GM12878 (cell line): ENCODE results near the gene DIP2B. TPM values are rescaled to one million over a fixed set of nuclear protein-coding genes. Genes with fewer than 3 reads are reported as not detected.

ENCODE experiments used
- ATAC-seq: fragments of 200-7000 bp; cut with Tn5 transposase; 3 replicates; pipeline ENCODE4 v1.9.1; 2020; ENCODE audit warnings: mild to moderate bottlenecking, moderate library complexity
- BruUV-seq: library from RNA; stranded (reverse); fragments of 400-500 nt; replicated peaks from 2 replicates; lab custom pipeline; 2021; lab: Mats Ljungman, UMichigan
- CTCF ChIA-PET: fragments of 300-600 bp; sonication (Branson Sonifier 250); formaldehyde crosslinking; extraction: SDS; loops from one replicate; lab custom pipeline; 2021; ENCODE audit warnings: inconsistent platforms; lab: Yijun Ruan, JAX
- POLR2A ChIA-PET: fragments of 350-600 bp; formaldehyde crosslinking; extraction: SDS; loops from one replicate; lab custom pipeline; 2021; ENCODE audit warnings: inconsistent platforms; lab: Charles Lee
- RAD21 ChIA-PET: fragments of 300-600 bp; sonication (Branson Sonifier 250); formaldehyde crosslinking; loops from one replicate; lab custom pipeline; 2023; ENCODE audit warnings: antibody characterized with exemption; ENCODE audit not compliant: unreplicated experiment; lab: Charles Lee
- SMC1A ChIA-PET: fragments of 300-600 bp; sonication (Branson Sonifier 250); formaldehyde crosslinking; loops from one replicate; lab custom pipeline; 2023; ENCODE audit not compliant: unreplicated experiment, uncharacterized antibody; lab: Charles Lee
- DNase-seq: peaks from one replicate; pipeline ENCODE4 v3.0.0-alpha.2; 2011; ENCODE audit warnings: low read depth, low spot score
- FAIRE-seq: peaks from 3 replicates; lab custom pipeline; 2011; peaks lifted over from hg19 to GRCh38; lab: Jason Lieb, UNC
- H2AFZ ChIP-seq: 2 replicates; pipeline ENCODE4 v1.6.0; 2011; ENCODE audit warnings: low read depth, low read length, control low read depth; ENCODE audit not compliant: control insufficient read depth
- H3K27ac ChIP-seq: 2 replicates; pipeline ENCODE4 v1.5.1; 2011; ENCODE audit warnings: control low read depth; ENCODE audit not compliant: control insufficient read depth, insufficient read depth
- H3K27me3 ChIP-seq, 2 experiments: replicated peaks in 1 of 2; 2 replicates each; pipeline versions ENCODE4 v1.6.0 to v1.6.1; 2011; ENCODE audit warnings: low read length in 1 of 2; ENCODE audit not compliant: control insufficient read depth in 2 of 2, insufficient read depth in 2 of 2
- H3K36me3 ChIP-seq, 2 experiments: 2 replicates each; pipeline ENCODE4 v1.5.1; 2011; ENCODE audit warnings: low read length in 1 of 2; ENCODE audit not compliant: control insufficient read depth in 2 of 2, insufficient read depth in 2 of 2
- H3K4me1 ChIP-seq: 2 replicates; pipeline ENCODE4 v1.6.1; 2011; ENCODE audit warnings: mild to moderate bottlenecking, low read length, moderate library complexity, mixed read lengths; ENCODE audit not compliant: control insufficient read depth, insufficient read depth
- H3K4me2 ChIP-seq: 2 replicates; pipeline ENCODE4 v1.6.0; 2011; ENCODE audit warnings: control low read depth; ENCODE audit not compliant: control insufficient read depth, insufficient read depth
- H3K4me3 ChIP-seq: fragments of 200-600 bp; sonication (generic); 2 replicates; pipeline ENCODE4 v1.5.1; 2016
- H3K79me2 ChIP-seq: 2 replicates; pipeline ENCODE4 v1.6.0; 2011; ENCODE audit warnings: low read length; ENCODE audit not compliant: control insufficient read depth, insufficient read depth
- H3K9ac ChIP-seq: 2 replicates; pipeline ENCODE4 v1.8.0; 2011; ENCODE audit warnings: low read length, control low read depth, mixed read lengths; ENCODE audit not compliant: control insufficient read depth, insufficient read depth
- H3K9me3 ChIP-seq: replicated peaks from 3 replicates; pipeline ENCODE4 v1.5.1; 2011; ENCODE audit warnings: mild to moderate bottlenecking, low read length; ENCODE audit not compliant: control insufficient read depth, insufficient read depth
- H4K20me1 ChIP-seq: 2 replicates; pipeline ENCODE4 v1.6.0; 2011; ENCODE audit not compliant: control insufficient read depth, insufficient read depth
- IRF4 ChIP-seq: IDR thresholded peaks from 2 replicates; pipeline ENCODE4 v1.6.1; 2011; ENCODE audit warnings: low read depth, low read length
- IRF5 ChIP-seq: fragments of 450-650 bp; IDR thresholded peaks from 2 replicates; pipeline ENCODE4 v1.6.1; 2017; ENCODE audit warnings: borderline replicate concordance
- NBN ChIP-seq: fragments of 450-650 bp; IDR thresholded peaks from 2 replicates; pipeline ENCODE4 v1.6.1; 2016
- POLR2AphosphoS5 ChIP-seq: IDR thresholded peaks from 2 replicates; pipeline ENCODE4 v1.6.1; 2011; ENCODE audit warnings: mild to moderate bottlenecking, low read length, inconsistent platforms
- RELA ChIP-seq: fragments of 450-650 bp; IDR thresholded peaks from 2 replicates; pipeline ENCODE4 v1.8.0; 2014; ENCODE audit warnings: borderline replicate concordance; ENCODE audit not compliant: partially characterized antibody
- REST ChIP-seq: IDR thresholded peaks from 2 replicates; pipeline ENCODE4 v1.6.1; 2012; ENCODE audit warnings: mild to moderate bottlenecking, low read depth, low read length
- SMAD5 ChIP-seq: IDR thresholded peaks from 2 replicates; pipeline ENCODE4 v1.6.1; 2016; ENCODE audit warnings: antibody characterized with exemption, low read depth
- SMARCA5 ChIP-seq: fragments of 450-650 bp; IDR thresholded peaks from 2 replicates; pipeline ENCODE4 v1.6.1; 2017; ENCODE audit warnings: mild to moderate bottlenecking
- SUZ12 ChIP-seq: fragments of 200-600 bp; sonication (generic); IDR thresholded peaks from one replicate; pipeline ENCODE4 v1.6.1; 2018; ENCODE audit warnings: antibody characterized with exemption, mild to moderate bottlenecking; ENCODE audit not compliant: unreplicated experiment
- USF1 ChIP-seq: IDR thresholded peaks from 2 replicates; pipeline ENCODE4 v1.6.1; 2011; ENCODE audit warnings: borderline replicate concordance, low read depth, mild to moderate bottlenecking, moderate library complexity, mixed read lengths, low read length; ENCODE audit not compliant: insufficient read depth; ENCODE audit errors: extremely low read length
- WGBS: methylation state at CpG from one replicate; pipeline ENCODE4 v1.1.6; 2016; ENCODE audit warnings: low lambda C conversion rate; ENCODE audit not compliant: insufficient replicate concordance, insufficient coverage; ENCODE audit errors: missing lambda C conversion rate; 5-methylcytosine and 5-hydroxymethylcytosine counted together
- in situ Hi-C: fragments of 300-500 bp; cut with MboI; formaldehyde crosslinking; loops from 9 replicates; pipeline ENCODE4 v1.14.3; 2018; ENCODE audit warnings: mixed read lengths
- intact Hi-C: fragments of 100-400 bp; cut with micrococcal nuclease; formaldehyde crosslinking; loops from one replicate; pipeline ENCODE4 v1.14.2; 2022; ENCODE audit not compliant: unreplicated experiment
- polyA plus RNA-seq, 11 experiments: library from polyadenylated mRNA; depleted of rRNA in 4 of 11; unstranded in 6 of 11; stranded (reverse) in 5 of 11; fragments of >200 nt; fragmentation: Nextera tagmentation in 4 of 11; fragmentation: Illumina TruSeq in 1 of 11; extraction: Ambion mirVana in 4 of 11; extraction: Trizol in 1 of 11; gene quantifications; 1 replicate in 1 of 11; 2 replicates in 10 of 11; pipeline versions ENCODE4 v1.2.1 to v1.2.3, GENCODE V29; 2011 to 2016; ENCODE audit warnings: inconsistent platforms in 2 of 11, missing spikeins in 2 of 11, low read depth in 1 of 11
- total RNA-seq, 4 experiments: library from RNA; depleted of rRNA in 3 of 4; stranded (reverse); fragments of >200 nt in 3 of 4; fragmentation: Illumina TruSeq in 1 of 4; extraction: Trizol in 1 of 4; gene quantifications; 2 replicates each; pipeline versions ENCODE4 v1.2.1 to v1.2.3, GENCODE V29; 2013 to 2021

Gene DIP2B
- total and polyA plus RNA-seq, 10 of the 15 experiments (the other 5 are each of a cell fraction or from before 2014, with no cell fraction given), result 4.5 to 30.0 (median 18.6) TPM

- Histone ChIP-seq H3K36me3 (peaks cover 0 to 3% of the 10 kb centered on the region in 2 experiments; a peak in 1 of 4 replicates), H3K9me3 (peaks cover 3% of the 10 kb centered on the region; the same call in 2 of the 3 replicates), H3K79me2 (peaks cover 38% of the 10 kb centered on the region), H3K4me2 (no peak overlapping the region), H3K27ac (no peak overlapping the region; the same call in 1 of the 2 replicates), H3K4me1 (peaks cover 14% of the 10 kb centered on the region), H3K27me3 (no peaks in the 10 kb centered on the region), H3K9ac (no peak overlapping the region), H4K20me1 (no peaks in the 10 kb centered on the region), H3K4me3 (no peak overlapping the region), H2AFZ (no peak overlapping the region)
- FAIRE-seq (no peak), ATAC-seq (no peak), DNase-seq (no peak)
- no peak for TF ChIP-seq SMAD5
- no peak for TF ChIP-seq IRF4
- TF ChIP-seq USF1, result no peak
- TF ChIP-seq POLR2AphosphoS5, result no peak
- TF ChIP-seq RELA, result no peak
- no peak for TF ChIP-seq SMARCA5
- TF ChIP-seq NBN, result no peak
- TF ChIP-seq REST, result no peak
- TF ChIP-seq IRF5, result no peak
- no peak for TF ChIP-seq SUZ12
- WGBS, result 98% methylated on average over 9 of the region's 10 CpGs
- ChIA-PET POLR2A (interaction anchor here (0.8 to 1.7 kb wide), 3 partner anchors 39 to 74 kb away, joined by 3 to 5 read pairs (median 3); no protein-coding TSS in a partner anchor), CTCF (interaction anchor here (0.7 to 2.0 kb wide), 7 partner anchors 9 to 636 kb away, joined by 3 to 6 read pairs (median 3); no protein-coding TSS in a partner anchor), RAD21 (interaction anchor here (0.7 to 3.4 kb wide), 4 partner anchors 39 to 183 kb away, joined by 3 to 14 read pairs (median 4); no protein-coding TSS in a partner anchor), SMC1A (interaction anchor here (0.6 to 3.1 kb wide), 11 partner anchors 9 to 74 kb away, joined by 3 to 16 read pairs (median 3); no protein-coding TSS in a partner anchor)
- no TSS peak for BruUV-seq
- intact Hi-C loops (no loop called here), in situ Hi-C loops (no loop called here)
Observed at GRCh38 chr12:50581226-50582184, 76.7 kb downstream of the DIP2B start.
